Sigmoid colon (tissue), 7 donors: ENCODE data around the gene COL11A1. TPM values are rescaled to one million over a fixed set of nuclear protein-coding genes. Genes with fewer than 3 reads are reported as not detected.

ENCODE experiments used
- DNase-seq: peaks from one replicate; pipeline ENCODE4 v3.0.0-alpha.2; 2019
- H3K27ac ChIP-seq, 4 donors: fragments of 200-600 bp; sonication (generic); one replicate each; pipeline ENCODE4 v1.5.1; 2016 to 2019; ENCODE audit warnings: mild to moderate bottlenecking in 1 of 4
- H3K27me3 ChIP-seq, 3 donors: fragments of 200-600 bp; sonication (generic); one replicate each; pipeline ENCODE4 v1.5.1; 2019; ENCODE audit warnings: mild to moderate bottlenecking in 1 of 3
- H3K36me3 ChIP-seq, 4 donors: fragments of 200-600 bp; sonication (generic); one replicate each; pipeline ENCODE4 v1.5.1; 2016 to 2019
- H3K4me1 ChIP-seq, 4 donors: fragments of 200-600 bp; sonication (generic); one replicate each; pipeline ENCODE4 v1.5.1; 2017 to 2019
- H3K4me3 ChIP-seq, 4 donors: fragments of 200-600 bp; sonication (generic); one replicate each; pipeline ENCODE4 v1.5.1; 2017 to 2019; ENCODE audit warnings: mild to moderate bottlenecking in 2 of 4, moderate library complexity in 1 of 4
- H3K9me3 ChIP-seq, 4 donors: fragments of 200-600 bp in 3 of 4; sonication (generic) in 3 of 4; one replicate each; pipeline versions ENCODE4 v1.5.1 to v1.6.1; 2013 to 2019
- CTCF ChIP-seq, 4 experiments: fragments of 450-650 bp in 3 of 4; fragments of 200-600 bp in 1 of 4; IDR thresholded peaks; one replicate each; pipeline ENCODE4 v1.5.1; 2016 to 2019; ENCODE audit warnings: antibody characterized with exemption in 4 of 4, mild to moderate bottlenecking in 3 of 4, moderate library complexity in 2 of 4
- EP300 ChIP-seq, 4 donors: sonication (generic); formaldehyde crosslinking; IDR thresholded peaks; one replicate each; pipeline ENCODE4 v1.6.1; 2017; ENCODE audit warnings: antibody characterized with exemption in 4 of 4
- POLR2A ChIP-seq, 2 donors: fragments of 450-650 bp; IDR thresholded peaks; one replicate each; pipeline ENCODE4 v1.6.1; 2016; ENCODE audit warnings: antibody characterized with exemption in 2 of 2, mild to moderate bottlenecking in 2 of 2, moderate library complexity in 2 of 2
- POLR2AphosphoS5 ChIP-seq, 4 donors: sonication (generic); formaldehyde crosslinking; IDR thresholded peaks; one replicate each; pipeline ENCODE4 v1.6.1; 2017; ENCODE audit warnings: antibody characterized with exemption in 4 of 4
- WGBS, 2 donors: extraction: QIAGEN DNeasy Blood & Tissue Kit; methylation state at CpG; one replicate each; pipeline ENCODE4 v1.1.7; 2013; 5-methylcytosine and 5-hydroxymethylcytosine counted together
- intact Hi-C: fragments of 100-400 bp; cut with DNase I; formaldehyde crosslinking; loops from one replicate; pipeline ENCODE4 v1.15.1; 2023
- polyA plus RNA-seq, 3 donors: library from polyadenylated mRNA; stranded (reverse); fragments of 200-250 nt; gene quantifications; one replicate each; pipeline ENCODE4 v1.2.3, GENCODE V29; 2013
- total RNA-seq, 4 donors: library from RNA; depleted of rRNA; stranded (reverse); fragments of >200 nt; gene quantifications; one replicate each; pipeline ENCODE4 v1.1.0, GENCODE V29; 2016
- donor health status: healthy with polysubstance abuse.
- donor health status: Bipolar disorder and iron deficiency.
- donor health status: healthy.

The COL11A1 gene
- total and polyA plus RNA-seq, 7 donors: 0.36 to 1.4 (median 0.99) TPM; not detected in 2

- 72 to 80% methylated on average over 1 of the region's 1 CpG for WGBS, 2 donors
- DNase-seq: no peak
- no peak overlapping the region for H3K27ac ChIP-seq
- H3K36me3 ChIP-seq: no peaks in the 10 kb centered on the region
- H3K9me3 ChIP-seq: no peaks in the 10 kb centered on the region
- no peaks in the 10 kb centered on the region for H3K27me3 ChIP-seq
- intact Hi-C loops: no loop called here
- TF ChIP-seq EP300 (IDR thresholded peaks at IDR 0.05): no peak
- no peak for TF ChIP-seq CTCF (IDR thresholded peaks at IDR 0.05)
- TF ChIP-seq POLR2AphosphoS5 (IDR thresholded peaks at IDR 0.05): no peak
- no peak for TF ChIP-seq POLR2A (IDR thresholded peaks at IDR 0.05)
- H3K4me1 ChIP-seq: peaks cover 0 to 10% (median 7%) of the 10 kb centered on the region in 4 donors
- no peak overlapping the region for H3K4me3 ChIP-seq
Measured at GRCh38 chr1:102901996-102902395, 206.3 kb downstream of the COL11A1 start.

GRCh38 chr1:102899935-102900334, 208.4 kb downstream of the COL11A1 start:
- Histone ChIP-seq H3K27ac (no peak overlapping the region), H3K9me3 (no peaks in the 10 kb centered on the region), H3K4me3 (no peak overlapping the region), H3K27me3 (no peaks in the 10 kb centered on the region), H3K4me1 (peaks cover 0 to 17% (median 9%) of the 10 kb centered on the region in 4 donors), H3K36me3 (no peaks in the 10 kb centered on the region)
- intact Hi-C loops: no loop called here
- no peak for TF ChIP-seq EP300 (IDR thresholded peaks at IDR 0.05)
- whole genome bisulfite sequencing, 2 donors: 63 to 70% methylated on average over 3 of the region's 3 CpGs
- DNase-seq: no peak

- H3K27me3 ChIP-seq: no peaks in the 10 kb centered on the region
- no peaks in the 10 kb centered on the region for H3K9me3 ChIP-seq
- TF ChIP-seq POLR2A (IDR thresholded peaks at IDR 0.05) (no peak), CTCF (IDR thresholded peaks at IDR 0.05) (no peak), POLR2AphosphoS5 (IDR thresholded peaks at IDR 0.05) (no peak), EP300 (IDR thresholded peaks at IDR 0.05) (no peak)
- no peak overlapping the region for H3K4me3 ChIP-seq
- H3K27ac ChIP-seq: no peak overlapping the region
- H3K4me1 ChIP-seq: peaks cover 0 to 19% (median 10%) of the 10 kb centered on the region in 4 donors
- no peaks in the 10 kb centered on the region for H3K36me3 ChIP-seq
- 10 to 53% methylated on average over 3 of the region's 3 CpGs for WGBS, 2 donors
- DNase-seq: no peak
- intact Hi-C loops: no loop called here
Measured at GRCh38 chr1:102897557-102897956, 210.8 kb downstream of the COL11A1 start.

GRCh38 chr1:102896771-102897170, 211.6 kb downstream of the COL11A1 start:
- WGBS, 2 donors: 65 to 93% methylated on average over 2 of the region's 2 CpGs
- intact Hi-C loops: no loop called here

GRCh38 chr1:102896286-102896685, 212.0 kb downstream of the COL11A1 start:
- intact Hi-C loops: no loop called here
- Histone ChIP-seq H3K36me3 (no peaks in the 10 kb centered on the region), H3K4me3 (no peak overlapping the region), H3K27me3 (no peaks in the 10 kb centered on the region), H3K9me3 (no peaks in the 10 kb centered on the region), H3K27ac (no peak overlapping the region), H3K4me1 (peaks cover 0 to 24% (median 10%) of the 10 kb centered on the region in 4 donors)
- DNase-seq: no peak
- TF ChIP-seq EP300 (IDR thresholded peaks at IDR 0.05): no peak
- TF ChIP-seq CTCF (IDR thresholded peaks at IDR 0.05): no peak
- no peak for TF ChIP-seq POLR2AphosphoS5 (IDR thresholded peaks at IDR 0.05)
- TF ChIP-seq POLR2A (IDR thresholded peaks at IDR 0.05): no peak
- 71 to 84% methylated on average over 5 of the region's 5 CpGs for WGBS, 2 donors

More at GRCh38 chr1:102896771-102897170, 211.6 kb downstream of the COL11A1 start:
- Histone ChIP-seq H3K4me1 (peaks cover 0 to 24% (median 10%) of the 10 kb centered on the region in 4 donors), H3K27me3 (no peaks in the 10 kb centered on the region), H3K27ac (no peak overlapping the region), H3K4me3 (no peak overlapping the region), H3K9me3 (no peaks in the 10 kb centered on the region), H3K36me3 (no peaks in the 10 kb centered on the region)
- no peak for TF ChIP-seq POLR2AphosphoS5 (IDR thresholded peaks at IDR 0.05)
- no peak for TF ChIP-seq POLR2A (IDR thresholded peaks at IDR 0.05)
- TF ChIP-seq EP300 (IDR thresholded peaks at IDR 0.05): no peak
- no peak for TF ChIP-seq CTCF (IDR thresholded peaks at IDR 0.05)
- DNase-seq: no peak
